ENCODE data around the gene ZNF318.

ZNF318 gene

DNA sequence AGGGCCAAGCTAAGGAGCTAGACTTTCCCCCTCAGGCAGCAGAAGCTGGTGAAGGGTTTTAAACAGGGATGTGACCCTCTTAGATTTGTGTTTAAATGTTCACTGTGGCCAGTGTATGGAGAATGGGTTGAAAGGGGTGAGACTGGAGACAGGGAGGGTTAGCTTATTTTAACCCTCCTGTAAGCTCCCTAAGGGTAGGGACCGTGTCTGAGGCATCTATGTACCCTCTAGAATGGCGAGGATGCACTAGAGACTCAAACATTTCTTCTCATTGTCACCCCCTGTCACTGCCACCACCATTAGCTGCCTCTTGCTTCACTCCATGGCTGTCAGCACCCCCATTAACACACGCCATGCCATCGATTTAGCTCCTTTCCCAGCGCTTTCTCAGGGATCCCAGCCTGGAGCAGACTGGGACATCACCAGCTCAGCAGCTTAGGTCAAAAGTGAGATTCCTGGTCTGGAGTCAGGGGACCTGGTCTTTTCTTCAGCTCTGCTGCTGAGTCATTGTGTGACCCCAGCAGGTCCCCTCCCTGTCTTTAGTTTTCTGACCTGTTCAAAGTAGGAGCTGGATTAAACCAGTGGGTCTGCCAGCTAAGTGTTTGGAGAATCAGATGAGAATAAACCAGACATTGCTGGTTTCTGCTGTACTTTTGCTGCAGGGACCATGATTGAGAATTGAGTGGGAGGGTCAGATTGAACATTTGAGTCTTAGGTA lies 72.5 kb downstream of the ZNF318 start:
- no peaks in the 10 kb centered on the region for H4K20me1 ChIP-seq (ENCODE audit: insufficient read depth, low read length)
- no peak overlapping the region for H3K4me3 ChIP-seq (ENCODE audit: low read length)
- no peaks in the 10 kb centered on the region for H3K9me2 ChIP-seq (replicated peaks; ENCODE audit: insufficient read depth, low read length)
- no peak overlapping the region for H3K4me2 ChIP-seq (ENCODE audit: low read depth, low read length)
- H3K27ac ChIP-seq (ENCODE audit: low read length) = no peak overlapping the region
- no peak for DNase-seq
- no peaks in the 10 kb centered on the region for H3F3A ChIP-seq (ENCODE audit: insufficient read depth, low read length)
- H3K36me3 ChIP-seq (replicated peaks; ENCODE audit: insufficient read depth, low read length) = no peaks in the 10 kb centered on the region
- TF ChIP-seq EZH2phosphoT487 (IDR thresholded peaks at IDR 0.05; ENCODE audit: low read length) (no peak), CTCF (IDR thresholded peaks at IDR 0.05; ENCODE audit: low read length) (no peak), EZH2 (optimal IDR thresholded peaks at IDR 0.05; ENCODE audit: low read depth, low read length) (no peak)
- no peak overlapping the region for H2AFZ ChIP-seq (ENCODE audit: low read length)
- H3K9ac ChIP-seq (ENCODE audit: low read length) = no peak overlapping the region
- no peaks in the 10 kb centered on the region for H3K4me1 ChIP-seq (ENCODE audit: low read length)
- no peaks in the 10 kb centered on the region for H3K79me2 ChIP-seq (ENCODE audit: low read length)
- no peaks in the 10 kb centered on the region for H3K27me3 ChIP-seq (replicated peaks; ENCODE audit: insufficient read depth, low read length)
- no peaks in the 10 kb centered on the region for H3K9me3 ChIP-seq (replicated peaks; ENCODE audit: insufficient read depth, low read length)

DNA sequence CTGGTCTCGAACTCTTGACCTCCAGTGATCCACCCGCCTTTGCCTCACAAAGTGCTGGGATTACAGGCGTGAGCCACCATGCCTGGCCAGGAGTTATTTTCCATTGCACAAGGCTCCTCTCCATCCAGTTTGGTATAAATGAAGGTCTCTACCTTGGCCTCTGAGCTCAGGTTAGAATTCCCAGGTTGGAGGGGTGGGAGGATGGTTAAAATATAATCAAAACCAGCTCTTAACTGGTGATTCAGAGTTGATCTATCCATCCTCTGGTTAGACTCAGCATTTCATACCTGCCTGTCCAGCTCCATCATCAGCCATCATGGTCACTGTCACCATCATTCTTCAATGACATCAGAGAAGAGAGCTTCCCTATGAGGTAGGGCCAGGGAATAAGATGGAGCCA lies 74.0 kb downstream of the ZNF318 start:
- Histone ChIP-seq H3K27me3 (replicated peaks; ENCODE audit: insufficient read depth, low read length) (no peaks in the 10 kb centered on the region), H3K9ac (ENCODE audit: low read length) (no peak overlapping the region), H3K9me3 (replicated peaks; ENCODE audit: insufficient read depth, low read length) (no peaks in the 10 kb centered on the region), H3F3A (ENCODE audit: insufficient read depth, low read length) (no peaks in the 10 kb centered on the region), H3K27ac (ENCODE audit: low read length) (no peak overlapping the region), H2AFZ (ENCODE audit: low read length) (no peak overlapping the region), H3K36me3 (replicated peaks; ENCODE audit: insufficient read depth, low read length) (no peaks in the 10 kb centered on the region), H3K4me2 (ENCODE audit: low read depth, low read length) (no peak overlapping the region), H3K9me2 (replicated peaks; ENCODE audit: insufficient read depth, low read length) (no peaks in the 10 kb centered on the region), H4K20me1 (ENCODE audit: insufficient read depth, low read length) (no peaks in the 10 kb centered on the region), H3K79me2 (ENCODE audit: low read length) (no peaks in the 10 kb centered on the region), H3K4me3 (ENCODE audit: low read length) (no peak overlapping the region), H3K4me1 (ENCODE audit: low read length) (no peaks in the 10 kb centered on the region)
- TF ChIP-seq EZH2 (optimal IDR thresholded peaks at IDR 0.05; ENCODE audit: low read depth, low read length) = no peak
- TF ChIP-seq CTCF (IDR thresholded peaks at IDR 0.05; ENCODE audit: low read length) = no peak
- no peak for TF ChIP-seq EZH2phosphoT487 (IDR thresholded peaks at IDR 0.05; ENCODE audit: low read length)
- no peak for DNase-seq

DNA sequence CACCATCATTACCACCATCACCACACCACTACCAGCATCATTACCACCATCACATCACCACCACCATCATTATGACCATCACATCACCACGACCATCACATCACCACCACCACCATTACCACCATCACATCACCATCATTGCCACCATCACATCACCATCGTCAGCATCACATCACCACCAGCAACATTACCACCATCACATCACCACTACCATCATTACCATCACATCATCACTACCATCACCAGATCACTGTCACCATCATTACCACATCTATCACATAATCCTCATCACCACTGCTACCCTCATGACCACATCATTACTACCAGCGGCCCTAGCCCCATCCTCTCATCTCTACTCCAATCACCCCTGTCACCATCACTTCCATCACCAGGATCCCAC lies 74.9 kb downstream of the ZNF318 start:
- Histone ChIP-seq H3K27ac (ENCODE audit: low read length) (no peak overlapping the region), H2AFZ (ENCODE audit: low read length) (no peak overlapping the region), H3K4me2 (ENCODE audit: low read depth, low read length) (no peak overlapping the region), H3F3A (ENCODE audit: insufficient read depth, low read length) (no peaks in the 10 kb centered on the region), H4K20me1 (ENCODE audit: insufficient read depth, low read length) (no peaks in the 10 kb centered on the region), H3K27me3 (replicated peaks; ENCODE audit: insufficient read depth, low read length) (no peaks in the 10 kb centered on the region), H3K36me3 (replicated peaks; ENCODE audit: insufficient read depth, low read length) (no peaks in the 10 kb centered on the region), H3K4me3 (ENCODE audit: low read length) (no peak overlapping the region), H3K9ac (ENCODE audit: low read length) (no peak overlapping the region), H3K9me2 (replicated peaks; ENCODE audit: insufficient read depth, low read length) (no peaks in the 10 kb centered on the region), H3K4me1 (ENCODE audit: low read length) (no peaks in the 10 kb centered on the region), H3K79me2 (ENCODE audit: low read length) (no peaks in the 10 kb centered on the region), H3K9me3 (replicated peaks; ENCODE audit: insufficient read depth, low read length) (no peaks in the 10 kb centered on the region)
- no peak for TF ChIP-seq CTCF (IDR thresholded peaks at IDR 0.05; ENCODE audit: low read length)
- no peak for DNase-seq

Measured in MM.1S (cell line).